ENCODE results near the gene TSPO2. TPM values are rescaled to one million over a fixed set of nuclear protein-coding genes. Genes with fewer than 3 reads are reported as not detected.
"Not testable (repeated sequence)": the region's sequence is repeated elsewhere in the genome, so short reads cannot be mapped to it uniquely, and the experiment has no call there.

The TSPO2 gene
- total RNA-seq, 2 donors from 2014 or later, result not detected

DNA sequence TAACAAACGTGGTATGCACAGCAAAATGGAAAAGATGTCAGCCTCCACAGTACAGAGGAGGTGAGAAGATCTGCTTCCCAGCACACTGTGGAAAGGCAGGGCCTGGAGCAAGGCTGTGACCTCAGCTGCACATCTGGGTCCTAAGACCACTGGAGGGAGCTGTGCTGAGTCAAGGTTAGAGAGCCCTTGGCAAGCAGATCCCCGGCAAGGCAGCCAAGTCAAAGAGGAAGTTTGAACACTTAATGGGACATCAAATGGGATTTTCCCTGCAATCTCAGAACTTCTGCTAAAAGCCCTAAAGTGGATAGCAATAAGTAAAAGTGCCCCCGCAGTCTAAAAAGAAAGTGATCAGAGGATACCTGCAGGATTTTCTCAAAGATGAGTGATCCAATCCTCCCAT is 42.7 kb upstream of the TSPO2 start:
- peak overlapping the region in 1 of 2 donors; percentile 3 for H3K27ac ChIP-seq

DNA sequence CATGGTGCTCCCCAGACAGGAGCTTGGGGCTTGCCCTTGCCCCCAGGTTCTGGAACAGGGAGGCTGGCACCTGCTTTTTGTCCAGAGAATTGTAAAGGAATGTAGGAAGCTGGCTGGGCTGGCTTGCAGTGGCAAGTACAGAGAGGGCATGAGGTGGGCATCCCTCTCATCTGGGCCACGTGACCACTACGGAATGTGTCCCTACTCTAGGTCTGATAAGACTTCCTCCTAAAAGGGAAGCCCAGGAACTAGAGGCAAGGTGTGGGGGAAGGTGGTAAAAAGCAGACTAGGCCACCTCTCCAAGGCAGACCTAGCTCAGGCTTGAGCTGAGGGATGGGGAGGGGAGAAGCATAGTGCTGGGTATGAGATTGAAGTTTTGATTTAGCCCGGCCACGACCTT is 42.0 kb upstream of the TSPO2 start:
- Histone ChIP-seq H3K36me3 (no peaks in the 10 kb centered on the region), H3K27ac (peak overlapping the region in 1 of 2 donors; percentile 3), H3K4me3 (no peak overlapping the region), H3K27me3 (no peaks in the 10 kb centered on the region), H3K4me1 (peaks cover 0 to 24% of the 10 kb centered on the region in 2 donors), H3K9me3 (no peaks in the 10 kb centered on the region)
- DNase-seq (ENCODE audit: low spot score), result peak; percentile 30
- TF ChIP-seq, protein P1, sequence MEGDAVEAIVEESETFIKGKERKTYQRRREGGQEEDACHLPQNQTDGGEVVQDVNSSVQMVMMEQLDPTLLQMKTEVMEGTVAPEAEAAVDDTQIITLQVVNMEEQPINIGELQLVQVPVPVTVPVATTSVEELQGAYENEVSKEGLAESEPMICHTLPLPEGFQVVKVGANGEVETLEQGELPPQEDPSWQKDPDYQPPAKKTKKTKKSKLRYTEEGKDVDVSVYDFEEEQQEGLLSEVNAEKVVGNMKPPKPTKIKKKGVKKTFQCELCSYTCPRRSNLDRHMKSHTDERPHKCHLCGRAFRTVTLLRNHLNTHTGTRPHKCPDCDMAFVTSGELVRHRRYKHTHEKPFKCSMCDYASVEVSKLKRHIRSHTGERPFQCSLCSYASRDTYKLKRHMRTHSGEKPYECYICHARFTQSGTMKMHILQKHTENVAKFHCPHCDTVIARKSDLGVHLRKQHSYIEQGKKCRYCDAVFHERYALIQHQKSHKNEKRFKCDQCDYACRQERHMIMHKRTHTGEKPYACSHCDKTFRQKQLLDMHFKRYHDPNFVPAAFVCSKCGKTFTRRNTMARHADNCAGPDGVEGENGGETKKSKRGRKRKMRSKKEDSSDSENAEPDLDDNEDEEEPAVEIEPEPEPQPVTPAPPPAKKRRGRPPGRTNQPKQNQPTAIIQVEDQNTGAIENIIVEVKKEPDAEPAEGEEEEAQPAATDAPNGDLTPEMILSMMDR (IDR thresholded peaks at IDR 0.05), result no peak

More for the DNA sequence above, 42.7 kb upstream of the TSPO2 start:
- H3K27me3 ChIP-seq, result no peaks in the 10 kb centered on the region
- DNase-seq (ENCODE audit: low spot score), result peak; percentile 71
- no peaks in the 10 kb centered on the region for H3K36me3 ChIP-seq
- no peak overlapping the region for H3K4me3 ChIP-seq
- H3K4me1 ChIP-seq, result peaks cover 0 to 24% of the 10 kb centered on the region in 2 donors
- TF ChIP-seq, protein P1 (IDR thresholded peaks at IDR 0.05), result peak in 1 of 2 donors; percentile 53
- H3K9me3 ChIP-seq, result no peaks in the 10 kb centered on the region

DNA sequence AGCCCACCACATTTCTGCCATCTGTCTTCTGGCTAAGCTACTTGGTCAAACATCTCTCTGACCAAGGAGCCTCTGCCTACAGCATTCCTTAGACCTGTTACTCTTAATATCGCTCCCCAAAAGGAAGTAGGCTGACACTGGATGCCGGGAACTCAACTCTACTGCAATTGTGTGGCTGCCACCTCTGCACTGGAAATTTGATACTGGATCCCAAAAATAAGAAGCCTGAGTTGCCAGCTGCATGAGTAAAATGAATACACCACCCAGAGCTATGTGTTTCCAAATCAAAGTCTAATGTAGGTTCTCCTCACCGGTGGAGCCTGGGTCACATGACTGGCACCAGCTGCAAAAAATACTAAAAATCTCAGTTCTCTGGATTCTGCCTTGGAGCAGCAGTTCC is 40.1 kb upstream of the TSPO2 start:
- Histone ChIP-seq H3K9me3 (no peaks in the 10 kb centered on the region), H3K4me3 (no peak overlapping the region), H3K27me3 (no peaks in the 10 kb centered on the region), H3K4me1 (peaks cover 0 to 15% of the 10 kb centered on the region in 2 donors), H3K27ac (no peak overlapping the region), H3K36me3 (no peaks in the 10 kb centered on the region)
- TF ChIP-seq, protein P1 (IDR thresholded peaks at IDR 0.05), result no peak
- DNase-seq (ENCODE audit: low spot score), result no peak

DNA sequence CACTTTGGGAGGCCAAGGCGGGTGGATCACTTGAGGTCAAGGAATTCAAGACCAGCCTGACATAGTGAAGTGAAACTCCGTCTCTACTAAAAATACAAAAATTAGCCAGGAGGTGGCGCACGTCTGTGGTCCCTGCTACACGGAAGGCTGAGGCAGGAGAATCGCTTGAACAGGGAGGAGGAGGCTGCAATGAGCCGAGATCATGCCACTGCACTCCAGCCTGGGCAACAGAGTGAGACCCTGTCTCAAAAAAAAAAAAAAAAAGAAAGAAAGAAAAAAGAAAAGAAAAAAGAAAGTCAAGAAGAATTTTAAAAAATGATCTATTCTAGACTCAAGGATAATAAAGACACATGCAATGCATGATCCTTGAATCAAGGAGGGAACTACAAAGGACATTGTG is 36.0 kb upstream of the TSPO2 start:
- not testable (repeated sequence) for H3K4me3 ChIP-seq, H3K9me3 ChIP-seq, H3K4me1 ChIP-seq, H3K27ac ChIP-seq, H3K27me3 ChIP-seq, H3K36me3 ChIP-seq
- peak; percentile 78 for DNase-seq (ENCODE audit: low spot score)
- TF ChIP-seq, protein P1 (IDR thresholded peaks at IDR 0.05), result peak; percentile 39 to 71

GRCh38 chr6:41006980-41007379 is 35.3 kb upstream of the TSPO2 start:
- not testable (repeated sequence) for H3K27ac ChIP-seq; H3K9me3 ChIP-seq; H3K4me1 ChIP-seq; H3K36me3 ChIP-seq; DNase-seq (ENCODE audit: low spot score); H3K4me3 ChIP-seq; H3K27me3 ChIP-seq

- Histone ChIP-seq H3K27ac (no peak overlapping the region), H3K27me3 (no peaks in the 10 kb centered on the region), H3K9me3 (no peaks in the 10 kb centered on the region), H3K36me3 (no peaks in the 10 kb centered on the region), H3K4me3 (no peak overlapping the region), H3K4me1 (no peaks in the 10 kb centered on the region)
- TF ChIP-seq, protein P1 (IDR thresholded peaks at IDR 0.05), result no peak
- DNase-seq (ENCODE audit: low spot score), result no peak
Observed at GRCh38 chr6:41008011-41008410, 34.3 kb upstream of the TSPO2 start.

Measured in right atrium auricular region (tissue), 2 donors.